HG02981 (cell line): ENCODE data around the gene MRM1.

ENCODE experiments used
- ATAC-seq: cut with Tn5 transposase; IDR thresholded peaks from one replicate; pipeline ENCODE4 v1.9.1; 2021; ENCODE audit warnings: mild to moderate bottlenecking, moderate library complexity; ENCODE audit not compliant: unreplicated experiment

Gene MRM1

GRCh38 chr17:36629970-36630502 lies 28.7 kb downstream of the MRM1 start:
- ATAC-seq = no peak

- ATAC-seq = no peak
Measured at GRCh38 chr17:36631022-36631421, 29.6 kb downstream of the MRM1 start.

GRCh38 chr17:36632916-36633771 lies 31.8 kb downstream of the MRM1 start:
- ATAC-seq = no peak

GRCh38 chr17:36640346-36640745 lies 39.0 kb downstream of the MRM1 start:
- ATAC-seq = no peak

GRCh38 chr17:36640836-36641235 lies 39.5 kb downstream of the MRM1 start:
- no peak for ATAC-seq

GRCh38 chr17:36641331-36641876 lies 40.0 kb downstream of the MRM1 start:
- no peak for ATAC-seq

- ATAC-seq = no peak
Measured at GRCh38 chr17:36641877-36642845, 40.8 kb downstream of the MRM1 start.

- no peak for ATAC-seq
Measured at GRCh38 chr17:36643086-36643685, 41.8 kb downstream of the MRM1 start.

- no peak for ATAC-seq
Measured at GRCh38 chr17:36645422-36645821, 44.0 kb downstream of the MRM1 start.

- ATAC-seq = no peak
Measured at GRCh38 chr17:36647636-36648035, 46.3 kb downstream of the MRM1 start.

- no peak for ATAC-seq
Measured at GRCh38 chr17:36650096-36650775, 48.9 kb downstream of the MRM1 start.

- no peak for ATAC-seq
Measured at GRCh38 chr17:36653374-36653773, 52.0 kb downstream of the MRM1 start.

- no peak for ATAC-seq
Measured at GRCh38 chr17:36653856-36654255, 52.5 kb downstream of the MRM1 start.

GRCh38 chr17:36655726-36656125 lies 54.3 kb downstream of the MRM1 start:
- ATAC-seq = no peak

- ATAC-seq = no peak
Measured at GRCh38 chr17:36657390-36657762, 56.0 kb downstream of the MRM1 start.

- ATAC-seq = no peak
Measured at GRCh38 chr17:36657763-36658490, 56.5 kb downstream of the MRM1 start.
